Brain pericyte (primary cell): Measurements from ENCODE around the gene TSPAN19.
"Not testable (repeated sequence)": the region's sequence is repeated elsewhere in the genome, so short reads cannot be mapped to it uniquely, and the experiment has no call there.

ENCODE experiments used
- DNase-seq: peaks from one replicate; pipeline ENCODE4 v3.0.0-alpha.2; 2012; ENCODE audit warnings: low read depth, low spot score

The TSPAN19 gene

DNA sequence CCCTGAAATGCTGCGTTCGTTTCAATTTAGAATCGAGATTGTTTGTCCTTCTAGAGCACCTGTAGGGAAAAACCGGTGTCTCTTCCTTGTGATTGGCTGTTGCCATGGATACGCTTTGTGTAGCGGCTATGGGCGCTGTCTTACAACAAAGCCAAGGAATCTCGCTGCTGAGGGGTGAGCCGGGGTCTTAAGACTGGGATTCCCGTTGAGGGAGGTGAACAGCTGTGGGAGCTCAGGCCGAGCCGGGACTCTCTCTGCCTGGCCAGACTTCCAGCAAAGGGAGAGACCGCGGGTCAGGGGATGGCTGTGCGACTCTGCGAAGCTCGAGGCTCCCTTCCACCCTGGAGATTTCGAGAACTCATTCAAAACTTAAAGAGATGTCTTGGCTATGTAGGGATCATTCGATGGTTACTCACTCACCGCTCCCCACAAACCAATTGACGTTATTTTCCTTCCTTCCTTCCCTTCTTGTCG lies at the start of gene TSPAN19, which contains the start of gene LRRIQ1:
TSPAN19 (minus strand) TSS at position 44 of the 474 bp plus-strand sequence. CDS start 6,331 bp downstream, outside the sequence.
LRRIQ1 (plus strand) TSS at position 118 of the 474 bp plus-strand sequence. CDS start 1,826 bp downstream, outside the sequence.
- peak; percentile 59 for DNase-seq

DNA sequence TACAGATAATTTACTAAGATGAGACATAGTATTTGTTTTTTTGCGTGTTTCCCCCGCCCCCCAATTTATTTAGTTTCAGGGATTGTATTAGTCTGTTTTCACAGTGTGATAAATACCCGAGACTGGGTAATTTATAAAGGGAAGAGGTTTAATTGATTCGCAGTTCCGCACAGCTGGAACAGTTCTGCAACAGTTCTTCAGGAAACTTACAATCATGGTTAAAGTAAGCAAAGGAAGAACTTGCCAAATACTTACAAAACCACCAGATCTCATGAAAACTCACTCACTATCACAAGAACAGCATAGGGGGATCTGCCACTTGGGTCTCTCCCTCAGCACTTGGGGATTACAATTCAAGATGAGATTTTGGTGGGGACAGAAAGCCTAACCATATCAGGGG lies 49.0 kb upstream of the TSPAN19 start:
- DNase-seq: no peak

DNA sequence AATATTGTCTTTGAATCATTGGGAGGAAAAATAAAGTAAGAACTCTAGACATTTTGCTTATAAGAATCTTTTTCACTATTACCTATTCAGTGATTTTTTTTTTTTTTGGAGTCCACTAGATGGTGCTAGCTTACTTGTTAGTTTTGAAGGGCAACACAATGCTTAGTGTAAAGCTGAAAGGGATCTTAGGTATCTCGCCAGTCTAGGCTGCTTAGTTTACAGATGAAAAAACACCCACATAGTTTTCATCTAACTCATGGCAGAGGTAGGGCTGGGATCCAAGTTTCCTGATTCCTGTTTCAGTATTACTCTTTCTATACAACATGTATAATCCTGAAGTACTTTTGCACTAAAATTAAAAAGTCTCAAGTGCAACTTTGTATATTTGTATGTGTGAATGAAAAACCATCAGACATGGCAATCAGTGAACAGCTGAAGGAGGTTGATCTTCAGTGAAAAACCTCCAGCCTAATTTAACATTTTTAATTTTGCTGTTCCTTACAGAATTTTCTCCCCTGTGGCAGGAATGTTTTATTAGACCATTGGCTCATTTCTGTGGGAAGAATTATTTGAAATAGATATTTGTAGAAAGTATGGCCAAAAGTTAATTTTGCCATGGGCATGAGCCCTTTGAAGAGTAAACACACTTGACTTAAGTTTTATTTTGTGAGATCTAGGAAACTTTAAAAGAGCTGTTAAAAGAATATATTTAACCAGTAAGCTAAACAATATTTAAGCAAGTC lies 40.8 kb upstream of the TSPAN19 start:
- peak; percentile 47 for DNase-seq

DNA sequence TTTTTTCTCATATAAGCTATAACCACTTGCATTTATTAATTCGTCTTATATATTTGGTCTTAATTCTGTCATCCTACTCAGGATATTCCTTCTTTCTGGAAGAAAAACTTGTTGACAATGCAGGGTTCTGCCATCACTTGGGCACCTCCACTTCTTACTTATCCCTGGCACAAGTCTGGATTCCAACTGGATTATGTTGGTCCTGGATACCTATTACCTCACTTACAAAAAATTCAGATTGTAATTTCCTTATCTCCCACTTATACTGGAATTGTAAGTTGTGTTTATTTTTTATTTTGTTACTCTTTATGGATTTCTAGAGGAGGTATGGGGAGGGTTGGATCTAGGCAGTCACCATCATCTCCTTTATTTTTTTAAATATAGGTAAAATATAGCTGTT lies 36.7 kb upstream of the TSPAN19 start:
- no peak for DNase-seq

DNA sequence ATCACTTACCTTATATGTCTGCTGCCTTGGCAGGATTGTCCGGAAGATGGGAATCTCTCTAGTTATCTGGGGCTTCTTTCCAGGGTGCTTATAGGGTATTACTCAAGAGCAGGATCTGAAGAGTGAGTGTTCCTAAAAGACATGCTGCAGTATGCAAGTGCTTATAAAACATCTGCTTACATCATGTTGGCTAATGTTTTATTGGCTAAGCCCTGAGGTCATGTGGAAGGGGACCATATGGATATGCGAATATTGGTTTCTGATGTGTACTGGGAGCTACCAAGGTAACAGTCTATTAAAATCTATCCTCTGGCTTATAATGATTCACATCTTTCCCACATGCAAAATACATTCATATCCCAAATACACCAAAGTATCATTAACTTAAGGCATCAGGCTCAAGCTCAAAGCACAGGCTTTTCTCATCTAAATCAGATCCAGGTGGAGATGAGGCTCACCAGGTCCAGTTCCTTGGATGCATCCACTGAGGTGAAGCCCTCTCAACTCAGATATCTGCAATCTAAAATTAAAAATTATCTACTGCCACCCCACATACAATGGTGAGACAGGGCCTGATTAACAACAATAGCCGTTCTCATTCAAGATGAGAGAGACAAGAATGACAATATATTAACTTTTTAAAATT lies 29.9 kb upstream of the TSPAN19 start:
- no peak for DNase-seq

DNA sequence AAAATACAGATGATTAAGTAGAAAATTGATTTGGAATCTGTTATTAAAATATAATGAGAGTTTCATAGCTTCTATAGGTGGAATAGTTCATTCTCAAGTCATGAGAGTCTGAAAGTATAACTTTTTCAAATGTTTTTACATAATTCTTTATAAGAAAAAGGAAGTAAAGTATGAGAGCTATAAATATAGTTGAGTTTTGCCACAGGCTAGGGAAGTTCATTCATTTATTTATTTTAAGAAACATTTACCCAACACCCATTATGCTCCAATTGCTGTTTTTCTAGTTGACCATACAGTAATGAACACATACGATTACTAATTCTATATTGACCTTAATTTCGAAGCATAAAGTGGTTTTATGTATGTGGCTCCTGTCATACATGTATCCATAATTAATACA lies 24.8 kb upstream of the TSPAN19 start:
- no peak for DNase-seq

DNA sequence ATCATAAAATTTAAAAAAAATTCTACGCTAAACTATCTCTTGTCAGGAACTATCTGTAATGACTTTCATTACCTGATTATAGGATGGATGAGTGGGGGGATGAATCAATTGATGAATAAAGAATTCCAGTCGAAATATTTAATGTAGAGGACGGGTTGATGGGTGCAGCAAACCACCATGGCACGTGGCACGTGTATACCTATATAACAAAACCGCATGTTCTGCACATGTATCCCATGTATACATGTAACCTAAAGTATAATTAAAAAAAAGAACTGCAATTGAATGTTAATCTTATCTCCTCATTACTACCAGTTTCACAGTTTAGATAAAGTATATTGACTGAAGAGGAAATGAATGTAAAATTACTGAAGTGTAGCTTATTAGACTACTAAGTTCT lies 23.5 kb upstream of the TSPAN19 start:
- no peak for DNase-seq

DNA sequence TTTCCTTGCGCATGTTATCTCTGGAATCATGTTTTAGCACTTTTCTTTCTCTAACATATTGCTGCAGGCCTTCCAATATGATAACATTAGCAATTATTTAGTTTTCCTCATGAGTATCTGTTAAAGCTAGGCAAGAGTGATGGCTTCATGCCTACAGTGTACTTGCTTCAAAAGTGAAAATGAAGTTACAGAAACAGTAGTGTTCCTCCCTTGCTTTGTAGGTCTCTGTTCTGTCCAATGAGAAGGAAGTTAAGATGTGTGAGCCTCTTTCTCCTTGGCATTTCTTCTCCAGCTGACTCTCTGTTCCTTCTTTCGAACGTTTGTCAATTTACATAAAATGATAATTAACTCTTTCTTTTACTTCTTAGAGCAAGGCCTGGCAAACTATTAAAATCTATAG lies 22.3 kb upstream of the TSPAN19 start:
- DNase-seq: no peak

DNA sequence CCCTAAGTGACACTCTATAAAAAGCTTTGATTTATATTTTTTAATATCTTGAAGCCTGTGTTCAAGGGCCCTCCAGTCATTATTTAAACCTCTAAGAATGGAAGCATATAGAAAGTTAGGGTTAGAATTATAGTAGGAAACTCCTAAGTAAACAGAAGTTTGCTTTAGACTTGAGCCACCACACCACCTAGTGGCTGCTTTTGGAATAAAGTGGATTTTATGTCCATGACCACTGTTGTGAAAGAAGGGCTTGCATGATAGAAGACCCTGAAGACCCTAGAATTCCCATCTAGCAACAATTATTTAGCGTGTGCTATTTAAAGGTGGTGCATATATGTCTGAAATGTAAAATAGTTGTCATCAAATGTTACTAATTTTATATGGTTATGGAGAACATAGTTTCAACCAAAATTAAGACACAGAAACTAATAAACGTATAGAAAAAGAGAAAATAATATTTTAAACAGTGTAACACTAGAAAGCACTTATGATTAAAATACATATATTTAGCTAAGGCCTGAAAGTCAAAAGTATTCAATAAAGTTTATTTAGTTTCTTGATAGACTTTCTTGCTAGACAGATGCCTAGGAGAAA lies 21.4 kb upstream of the TSPAN19 start:
- DNase-seq: no peak

DNA sequence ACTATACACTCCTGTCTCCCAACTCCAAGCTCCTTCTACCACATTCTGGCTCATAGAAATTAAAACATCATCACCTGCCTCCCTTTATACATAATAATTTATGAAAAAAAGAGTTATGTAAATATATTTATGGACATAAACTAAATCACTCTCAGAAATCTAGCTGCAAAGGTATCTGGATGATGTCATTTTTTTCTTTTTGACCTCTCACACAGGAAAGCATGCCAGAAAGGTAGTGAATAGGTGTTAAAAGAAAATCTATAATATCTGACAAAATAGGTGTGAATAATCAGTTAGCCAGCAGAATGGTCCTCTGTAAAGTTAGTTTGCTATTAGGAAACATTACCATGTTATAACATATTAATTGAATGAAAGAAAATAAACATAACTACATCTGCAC lies 7.8 kb upstream of the TSPAN19 start:
- DNase-seq: no peak

DNA sequence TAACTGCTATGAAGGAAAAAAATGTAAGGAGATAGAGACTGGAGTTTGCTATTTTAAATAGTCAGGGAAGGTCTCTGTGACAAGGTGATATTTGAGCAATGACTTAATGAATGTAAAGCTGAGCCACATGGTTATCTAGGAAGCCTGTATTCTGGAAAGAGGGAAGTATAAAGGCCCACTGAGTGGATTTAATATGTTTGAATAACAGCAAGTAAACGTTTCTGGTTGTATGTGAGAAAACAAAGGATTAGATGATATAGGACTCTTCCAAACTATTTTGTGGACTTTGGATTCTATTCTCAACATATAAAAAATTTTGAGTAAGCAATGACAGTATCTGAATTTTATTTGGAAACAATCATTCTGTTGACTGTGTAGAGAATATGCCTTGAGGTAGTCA lies 5.3 kb upstream of the TSPAN19 start:
- no peak for DNase-seq

DNA sequence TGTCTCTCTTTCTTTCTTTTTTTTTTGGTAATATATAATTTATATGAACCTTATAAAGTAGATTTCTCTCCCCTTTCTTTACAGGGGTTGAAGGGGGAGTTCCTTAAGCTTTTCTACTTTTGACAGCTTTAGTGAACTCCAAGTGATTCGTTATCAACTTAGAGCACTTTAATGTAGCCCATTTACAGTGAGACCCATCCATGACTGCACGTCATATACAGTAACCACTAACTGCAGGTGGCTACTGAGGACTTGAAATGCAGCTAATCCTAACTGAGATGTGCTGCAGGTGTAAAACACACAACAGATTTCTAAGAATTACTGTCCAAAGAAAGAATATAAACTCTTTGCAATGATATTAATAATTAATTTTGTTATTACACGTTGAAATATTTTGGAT lies 656 bp upstream of the TSPAN19 start:
- no peak for DNase-seq

DNA sequence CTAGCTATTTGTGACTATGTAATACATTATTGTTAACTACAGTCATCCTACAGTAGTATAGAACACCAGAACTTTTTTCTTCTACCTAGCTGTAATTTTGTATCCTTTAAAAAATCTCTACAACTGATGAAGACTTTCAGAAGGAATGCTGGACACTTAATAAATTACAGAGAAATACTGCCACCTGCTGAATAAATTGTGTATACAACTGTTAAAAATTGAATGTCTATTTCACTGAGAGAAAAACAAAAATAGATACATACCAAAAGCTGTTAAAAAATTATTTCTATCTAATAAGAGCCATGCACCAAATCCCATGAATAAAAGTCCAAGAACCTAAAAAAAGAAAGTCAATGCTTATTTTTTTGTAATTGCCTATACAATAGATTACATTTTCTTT lies 6.6 kb downstream of the TSPAN19 start:
- no peak for DNase-seq

DNA sequence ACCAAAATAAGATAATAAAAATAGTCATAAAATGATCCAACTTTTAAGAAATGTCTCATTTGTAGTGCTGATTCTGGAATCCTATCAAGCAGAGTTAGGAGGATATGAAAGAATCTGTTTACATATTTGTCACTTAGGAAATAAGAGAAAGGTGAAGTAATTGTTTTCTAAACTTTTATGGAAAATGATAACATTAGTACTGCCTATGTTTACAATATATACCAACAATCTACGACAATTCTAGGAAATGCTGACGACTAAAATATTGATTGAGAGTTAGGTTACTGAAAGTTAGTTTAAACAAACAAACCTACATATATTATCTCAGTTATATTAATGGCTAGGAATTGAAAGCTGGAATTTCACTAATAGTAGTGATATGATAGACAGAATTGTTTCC lies 18.0 kb downstream of the TSPAN19 start:
- DNase-seq: no peak

DNA sequence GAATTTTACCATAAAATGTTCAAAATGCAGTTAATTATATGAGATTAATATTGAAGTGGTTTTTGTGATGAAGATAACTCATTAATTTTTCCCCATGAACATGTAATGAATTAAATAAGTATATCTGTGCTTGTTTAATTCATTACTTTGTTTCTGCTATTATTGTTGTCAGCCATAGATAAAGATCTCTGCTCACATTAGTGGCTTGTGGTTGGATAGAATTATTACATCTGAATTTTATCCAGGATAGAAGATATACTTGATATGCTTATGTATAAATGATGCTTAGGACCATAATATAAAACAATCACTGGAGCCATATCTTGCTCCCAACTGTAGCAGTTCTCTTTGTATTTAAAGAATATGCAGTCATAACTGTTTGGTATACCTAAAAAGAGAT lies 18.5 kb downstream of the TSPAN19 start:
- no peak for DNase-seq

DNA sequence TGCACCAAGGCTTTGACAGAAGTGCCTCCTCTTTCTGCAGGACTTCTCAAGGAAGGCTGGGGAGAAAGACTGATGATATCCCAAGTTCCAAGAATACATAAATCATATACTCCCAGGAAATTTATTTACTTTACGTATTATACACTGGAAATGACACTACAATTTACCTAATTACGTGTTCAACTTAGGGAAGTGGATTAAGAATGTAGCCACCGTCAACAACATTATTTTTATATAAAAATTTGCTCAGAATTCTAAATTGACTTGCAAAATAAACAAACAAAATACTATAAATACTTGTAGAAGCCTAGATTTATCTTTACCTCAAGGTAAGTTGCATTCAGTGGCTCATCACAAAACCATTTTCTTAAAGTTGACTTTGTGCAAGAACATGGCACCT lies 18.9 kb downstream of the TSPAN19 start:
- DNase-seq: no peak

DNA sequence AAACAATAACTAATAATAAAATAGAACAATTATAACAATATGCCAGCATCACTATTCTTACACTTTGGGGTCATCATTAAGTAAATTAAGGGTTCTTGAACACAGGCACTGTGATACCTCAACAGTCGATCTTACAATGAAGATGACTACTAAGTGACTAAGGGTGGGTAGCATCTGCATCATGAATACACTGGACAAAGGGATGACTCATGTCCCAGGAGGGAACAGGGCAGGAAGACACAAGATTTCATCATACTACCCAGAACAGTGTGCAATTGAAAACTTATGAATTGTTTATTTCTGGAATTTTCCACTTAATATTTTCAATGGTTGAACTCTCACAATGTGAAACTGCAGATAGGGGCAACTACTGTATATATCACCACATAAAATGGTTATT lies 19.7 kb downstream of the TSPAN19 start:
- DNase-seq: peak; percentile 82

DNA sequence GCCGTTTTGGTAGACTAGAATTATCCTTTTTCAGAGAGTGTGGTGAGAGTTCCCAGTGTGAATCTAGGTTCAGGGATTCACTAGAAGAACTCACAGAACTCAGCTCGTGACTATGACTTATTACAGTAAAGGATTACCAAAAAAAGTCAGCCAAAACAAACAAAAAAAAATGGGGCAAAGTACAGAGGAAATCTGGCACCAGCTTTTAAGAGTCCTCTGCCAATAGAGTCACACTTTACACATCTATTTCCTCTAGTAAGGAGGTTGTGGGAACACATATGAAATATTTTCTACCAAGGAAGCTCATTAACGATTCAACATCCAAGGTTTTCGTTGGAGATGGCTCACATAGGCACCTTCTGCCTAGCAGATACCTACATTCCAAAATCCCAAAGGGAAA lies 28.2 kb downstream of the TSPAN19 start:
- no peak for DNase-seq

DNA sequence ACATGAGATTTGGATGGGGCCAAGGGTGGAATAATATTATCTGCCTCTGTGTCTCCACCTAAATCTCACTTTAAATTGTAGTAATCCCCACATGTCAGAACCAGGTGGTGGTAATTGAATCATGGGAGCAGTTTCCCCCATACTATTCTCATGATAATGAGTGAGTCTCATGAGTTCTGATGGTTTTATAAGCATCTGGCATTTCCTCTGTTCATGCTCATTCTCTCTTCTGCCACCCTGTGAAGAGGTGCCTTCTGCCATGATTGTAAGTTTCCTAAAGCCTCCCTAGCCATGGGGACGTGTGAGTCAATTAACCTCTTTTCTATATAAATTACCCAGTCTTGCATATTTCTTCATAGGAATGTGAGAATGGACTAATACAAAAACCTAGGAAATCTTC lies 29.9 kb downstream of the TSPAN19 start:
- DNase-seq: no peak

DNA sequence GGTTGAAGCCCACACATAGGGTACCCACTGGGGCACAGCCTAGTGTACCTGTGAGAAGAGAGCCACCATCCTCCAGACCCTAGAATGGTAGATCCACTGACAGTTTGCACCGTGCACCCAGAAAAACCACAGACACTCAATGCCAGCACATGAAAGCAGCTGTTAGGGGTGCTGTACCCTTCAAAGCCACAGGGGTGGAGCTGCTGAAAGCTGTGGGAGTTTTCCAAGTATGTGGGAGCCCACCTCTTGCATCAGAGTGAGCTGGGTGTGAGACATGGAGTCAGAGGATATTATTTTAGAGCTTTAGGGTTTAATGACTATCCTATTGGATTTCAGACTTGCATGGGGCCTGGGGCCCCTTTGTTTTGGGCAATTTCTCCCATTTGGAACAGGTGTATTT lies 30.5 kb downstream of the TSPAN19 start:
- DNase-seq: no peak

DNA sequence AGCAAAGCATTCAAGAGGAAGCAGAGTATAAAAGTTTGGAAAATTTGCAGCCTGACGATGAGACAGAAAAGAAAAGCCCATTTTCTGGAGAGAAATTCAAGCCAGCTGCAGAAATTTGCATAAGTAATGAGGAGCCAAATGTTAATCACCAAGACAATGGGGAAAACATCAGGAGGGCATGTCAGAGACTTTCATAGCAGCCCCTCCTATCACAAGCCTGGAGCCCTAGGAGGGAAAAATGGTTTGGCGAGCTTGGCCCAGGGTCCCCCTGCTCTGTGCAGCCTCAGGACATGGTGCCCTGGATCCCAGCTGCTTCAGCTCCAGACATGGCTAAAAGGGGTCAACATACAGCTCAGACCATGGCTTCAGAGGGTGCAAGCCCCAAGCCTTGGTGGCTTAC lies 31.0 kb downstream of the TSPAN19 start:
- not testable (repeated sequence) for DNase-seq

DNA sequence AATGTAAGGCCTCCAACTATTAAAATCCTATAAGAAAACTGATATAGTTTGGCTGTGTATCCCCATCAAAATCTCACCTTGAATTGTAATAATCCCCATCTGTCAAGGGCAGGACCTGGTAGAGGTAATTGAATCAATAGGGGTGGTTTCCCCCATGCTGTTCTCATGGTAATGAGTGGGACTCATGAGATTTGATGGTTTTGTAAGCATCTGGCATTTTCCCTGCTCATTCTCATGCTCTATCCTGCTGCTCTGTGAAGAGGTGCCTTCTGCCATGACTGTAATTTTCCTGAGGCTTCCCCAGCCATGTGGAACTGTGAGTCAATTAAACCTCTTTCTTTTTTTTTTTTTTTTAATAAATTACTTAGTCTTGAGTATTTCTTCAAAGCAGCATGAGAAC lies 31.9 kb downstream of the TSPAN19 start:
- DNase-seq: no peak

DNA sequence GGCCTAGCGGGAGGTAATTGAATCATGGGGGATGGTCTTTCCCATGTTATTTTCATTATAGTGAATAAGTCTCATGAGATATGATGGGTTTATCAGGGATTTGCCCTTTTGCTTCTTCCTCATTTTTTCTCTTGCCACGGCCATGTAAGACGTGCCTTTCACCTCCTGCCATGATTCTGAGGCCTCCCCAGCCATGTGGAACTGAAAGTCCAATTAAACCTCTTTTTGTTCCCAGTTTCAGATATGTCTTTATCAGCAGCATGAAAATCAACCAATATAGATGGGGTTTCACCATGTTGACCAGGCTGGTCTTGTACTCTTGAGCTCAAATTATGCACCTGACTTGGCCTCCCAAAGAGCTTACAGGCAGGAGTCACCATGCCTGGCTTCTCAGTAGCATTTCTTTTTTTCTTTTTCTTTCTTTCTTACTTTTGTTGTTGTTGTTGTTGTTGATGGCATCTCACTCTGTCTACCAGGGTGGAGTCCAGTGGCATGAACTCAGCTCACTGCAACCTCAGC lies 33.2 kb downstream of the TSPAN19 start:
- DNase-seq: no peak
